ENCODE results near the gene TDRD7. TPM values are rescaled to one million over a fixed set of nuclear protein-coding genes. Genes with fewer than 3 reads are reported as not detected.

Gene TDRD7
- total and polyA plus RNA-seq, 2 donors (not counting 1 experiment from before 2014, with no cell fraction given), result 11.5 to 19.7 TPM

DNA sequence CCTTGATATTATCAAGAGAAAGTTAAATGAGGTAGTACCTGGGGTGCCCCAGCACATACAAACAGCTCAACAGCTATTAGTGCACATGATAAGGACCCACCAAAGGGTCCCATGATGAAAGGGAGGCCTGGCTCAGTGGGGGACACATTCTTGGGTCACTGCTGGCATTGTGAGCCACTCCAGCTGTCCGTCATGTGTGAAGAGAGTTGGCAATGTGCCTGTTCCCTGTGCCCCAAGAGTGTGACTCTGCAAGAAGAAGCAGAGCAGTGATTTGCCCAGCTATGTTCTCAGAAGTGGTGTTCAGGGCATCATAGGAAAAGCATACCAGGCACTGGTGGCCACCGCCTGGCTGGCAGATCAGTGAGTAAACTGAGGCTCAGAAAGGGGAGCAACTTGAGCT, 37.1 kb upstream of the TDRD7 start:
- no peak overlapping the region for H3K27ac ChIP-seq (ENCODE audit: low read length in 2 of 2)
- 85% methylated on average over 2 of the region's 2 CpGs for WGBS (ENCODE audit: insufficient coverage)
- no peak overlapping the region for H3K4me3 ChIP-seq (ENCODE audit: control extremely low read depth in 1 of 5, extremely low read depth in 1 of 5, insufficient read depth in 1 of 5, low read depth in 2 of 5, low read length in 4 of 5)
- no peaks in the 10 kb centered on the region for H3K79me2 ChIP-seq (ENCODE audit: control insufficient read depth, insufficient read depth, low read length)
- no peak for DNase-seq
- H4K20me1 ChIP-seq (ENCODE audit: control insufficient read depth, insufficient read depth, low read length, poor library complexity, severe bottlenecking), result no peaks in the 10 kb centered on the region
- H3K36me3 ChIP-seq (replicated peaks in 1 of 2; ENCODE audit: control extremely low read depth in 1 of 2, control insufficient read depth in 1 of 2, extremely low read depth in 1 of 2, insufficient read depth in 2 of 2, low read length in 1 of 2), result peaks cover 0 to 3% of the 10 kb centered on the region in 2 experiments
- Mint-ChIP-seq H3K9me3 (ENCODE audit: insufficient read depth) (no peaks in the 10 kb centered on the region), H3K4me3 (no peak overlapping the region), H3K27me3 (no peaks in the 10 kb centered on the region), H3K27ac (no peak overlapping the region), H3K4me1 (no peaks in the 10 kb centered on the region)
- no peaks in the 10 kb centered on the region for H3K27me3 ChIP-seq (replicated peaks in 1 of 4; ENCODE audit: control extremely low read depth in 1 of 4, control insufficient read depth in 3 of 4, insufficient read depth in 4 of 4, low read length in 3 of 4)
- POLR2A ChIA-PET, result no interaction called here
- intact Hi-C loops (cut with micrococcal nuclease), result no loop called here
- TF ChIP-seq, protein P1, sequence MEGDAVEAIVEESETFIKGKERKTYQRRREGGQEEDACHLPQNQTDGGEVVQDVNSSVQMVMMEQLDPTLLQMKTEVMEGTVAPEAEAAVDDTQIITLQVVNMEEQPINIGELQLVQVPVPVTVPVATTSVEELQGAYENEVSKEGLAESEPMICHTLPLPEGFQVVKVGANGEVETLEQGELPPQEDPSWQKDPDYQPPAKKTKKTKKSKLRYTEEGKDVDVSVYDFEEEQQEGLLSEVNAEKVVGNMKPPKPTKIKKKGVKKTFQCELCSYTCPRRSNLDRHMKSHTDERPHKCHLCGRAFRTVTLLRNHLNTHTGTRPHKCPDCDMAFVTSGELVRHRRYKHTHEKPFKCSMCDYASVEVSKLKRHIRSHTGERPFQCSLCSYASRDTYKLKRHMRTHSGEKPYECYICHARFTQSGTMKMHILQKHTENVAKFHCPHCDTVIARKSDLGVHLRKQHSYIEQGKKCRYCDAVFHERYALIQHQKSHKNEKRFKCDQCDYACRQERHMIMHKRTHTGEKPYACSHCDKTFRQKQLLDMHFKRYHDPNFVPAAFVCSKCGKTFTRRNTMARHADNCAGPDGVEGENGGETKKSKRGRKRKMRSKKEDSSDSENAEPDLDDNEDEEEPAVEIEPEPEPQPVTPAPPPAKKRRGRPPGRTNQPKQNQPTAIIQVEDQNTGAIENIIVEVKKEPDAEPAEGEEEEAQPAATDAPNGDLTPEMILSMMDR (IDR thresholded peaks at IDR 0.05), result no peak
- no peak for TF ChIP-seq EZH2 (IDR thresholded peaks at IDR 0.05; ENCODE audit: borderline replicate concordance, insufficient read depth, low read depth, low read length, poor library complexity, severe bottlenecking)
- no peak for ATAC-seq (ENCODE audit: low read depth)
- H3K9ac ChIP-seq (ENCODE audit: low read length), result no peak overlapping the region
- no peak overlapping the region for H3K4me2 ChIP-seq (replicated peaks; ENCODE audit: low read depth, low read length, poor library complexity, severe bottlenecking)
- no peak overlapping the region for H2AFZ ChIP-seq (ENCODE audit: insufficient read depth, low read depth, low read length, poor library complexity, severe bottlenecking)
- no peaks in the 10 kb centered on the region for H3K4me1 ChIP-seq (ENCODE audit: control insufficient read depth in 2 of 2, insufficient read depth in 2 of 2, low read length in 2 of 2)
- CTCF ChIA-PET, result interaction anchor here (1.1 kb wide), 1 partner anchor 12 kb away, joined by 3 read pairs; no protein-coding TSS in a partner anchor
- no peaks in the 10 kb centered on the region for H3K9me3 ChIP-seq (ENCODE audit: control extremely low read depth in 1 of 3, control insufficient read depth in 2 of 3, insufficient read depth in 1 of 3, low read length in 2 of 3)

DNA sequence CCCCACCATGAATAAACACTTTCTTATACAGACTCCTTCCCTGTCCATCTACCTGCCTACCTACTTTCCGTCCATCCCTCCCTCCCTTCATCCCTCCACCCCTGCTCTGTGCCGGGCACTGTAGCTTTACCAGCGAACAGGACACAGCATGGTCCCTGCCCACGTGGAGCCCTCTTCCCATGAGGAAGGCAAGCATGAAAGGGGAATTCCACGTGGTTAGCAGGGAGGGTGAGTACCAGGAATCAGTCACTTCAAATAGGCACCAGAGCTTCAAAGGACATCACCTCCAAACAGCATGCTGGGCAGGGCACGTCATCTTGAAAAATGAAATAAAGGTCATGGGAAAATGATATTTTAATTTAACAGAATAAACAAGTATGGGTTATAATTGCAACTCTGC, 35.0 kb upstream of the TDRD7 start:
- H3K36me3 ChIP-seq (replicated peaks in 1 of 2; ENCODE audit: control extremely low read depth in 1 of 2, control insufficient read depth in 1 of 2, extremely low read depth in 1 of 2, insufficient read depth in 2 of 2, low read length in 1 of 2), result no peaks in the 10 kb centered on the region
- Mint-ChIP-seq H3K27ac (no peak overlapping the region), H3K9me3 (ENCODE audit: insufficient read depth) (no peaks in the 10 kb centered on the region), H3K4me1 (no peaks in the 10 kb centered on the region), H3K4me3 (no peak overlapping the region), H3K27me3 (no peaks in the 10 kb centered on the region)
- no peaks in the 10 kb centered on the region for H3K9me3 ChIP-seq (ENCODE audit: control extremely low read depth in 1 of 3, control insufficient read depth in 2 of 3, insufficient read depth in 1 of 3, low read length in 2 of 3)
- ChIA-PET CTCF (interaction anchor here (0.6 to 2.2 kb wide), 2 partner anchors 11 to 495 kb away, joined by 4 to 8 read pairs; no protein-coding TSS in a partner anchor), POLR2A (no interaction called here)
- H3K9ac ChIP-seq (ENCODE audit: low read length), result no peak overlapping the region
- H3K27me3 ChIP-seq (replicated peaks in 1 of 4; ENCODE audit: control extremely low read depth in 1 of 4, control insufficient read depth in 3 of 4, insufficient read depth in 4 of 4, low read length in 3 of 4), result no peaks in the 10 kb centered on the region
- H4K20me1 ChIP-seq (ENCODE audit: control insufficient read depth, insufficient read depth, low read length, poor library complexity, severe bottlenecking), result no peaks in the 10 kb centered on the region
- H3K79me2 ChIP-seq (ENCODE audit: control insufficient read depth, insufficient read depth, low read length), result no peaks in the 10 kb centered on the region
- no peak overlapping the region for H3K27ac ChIP-seq (ENCODE audit: low read length in 2 of 2)
- WGBS (ENCODE audit: insufficient coverage), result 94% methylated on average over 3 of the region's 6 CpGs
- intact Hi-C loops (cut with micrococcal nuclease), result no loop called here
- no peak overlapping the region for H3K4me2 ChIP-seq (replicated peaks; ENCODE audit: low read depth, low read length, poor library complexity, severe bottlenecking)
- no peak overlapping the region for H3K4me3 ChIP-seq (ENCODE audit: control extremely low read depth in 1 of 5, extremely low read depth in 1 of 5, insufficient read depth in 1 of 5, low read depth in 2 of 5, low read length in 4 of 5)
- DNase-seq (no peak), ATAC-seq (ENCODE audit: low read depth) (no peak)
- TF ChIP-seq, protein P1 (IDR thresholded peaks at IDR 0.05), result no peak
- no peak for TF ChIP-seq EZH2 (IDR thresholded peaks at IDR 0.05; ENCODE audit: borderline replicate concordance, insufficient read depth, low read depth, low read length, poor library complexity, severe bottlenecking)
- no peaks in the 10 kb centered on the region for H3K4me1 ChIP-seq (ENCODE audit: control insufficient read depth in 2 of 2, insufficient read depth in 2 of 2, low read length in 2 of 2)
- H2AFZ ChIP-seq (ENCODE audit: insufficient read depth, low read depth, low read length, poor library complexity, severe bottlenecking), result no peak overlapping the region

Measured in B cell (primary cell).